ENCODE measurements around the gene SYNGAP1.

- TF ChIP-seq ZFX (IDR thresholded peaks at IDR 0.05; ENCODE audit: borderline replicate concordance), result no peak
- no peak for TF ChIP-seq CTCF (IDR thresholded peaks at IDR 0.05)
Observed at GRCh38 chr6:33426590-33427511, 7.0 kb downstream of the SYNGAP1 start.

All from 22Rv1 (cell line).